GM21360 (cell line): ENCODE results near the gene C12orf43.

Experiments
- ATAC-seq: cut with Tn5 transposase; IDR thresholded peaks from one replicate; pipeline ENCODE4 v1.9.1; 2021; ENCODE audit warnings: mild to moderate bottlenecking, moderate library complexity; ENCODE audit not compliant: unreplicated experiment

Gene C12orf43

DNA sequence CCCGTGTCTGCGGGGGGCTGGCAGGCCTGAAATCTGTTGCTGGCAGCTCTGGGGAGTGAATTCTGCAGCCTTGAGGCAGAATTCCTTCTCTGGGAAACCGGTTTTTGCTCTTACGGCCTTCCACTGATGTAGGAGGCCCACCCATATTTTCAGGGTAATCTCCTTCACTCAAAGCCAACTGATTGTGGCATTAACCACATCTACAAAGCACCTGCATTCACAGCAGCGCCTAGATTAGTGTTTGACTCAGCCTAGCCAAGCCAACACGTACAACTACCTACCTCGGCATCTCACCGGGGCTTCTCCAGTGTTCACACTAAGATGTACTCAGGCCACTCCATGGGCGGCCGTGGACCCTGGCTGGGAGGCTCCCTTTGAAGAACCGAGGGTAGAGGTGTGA lies 15.8 kb downstream of the C12orf43 start:
- no peak for ATAC-seq

DNA sequence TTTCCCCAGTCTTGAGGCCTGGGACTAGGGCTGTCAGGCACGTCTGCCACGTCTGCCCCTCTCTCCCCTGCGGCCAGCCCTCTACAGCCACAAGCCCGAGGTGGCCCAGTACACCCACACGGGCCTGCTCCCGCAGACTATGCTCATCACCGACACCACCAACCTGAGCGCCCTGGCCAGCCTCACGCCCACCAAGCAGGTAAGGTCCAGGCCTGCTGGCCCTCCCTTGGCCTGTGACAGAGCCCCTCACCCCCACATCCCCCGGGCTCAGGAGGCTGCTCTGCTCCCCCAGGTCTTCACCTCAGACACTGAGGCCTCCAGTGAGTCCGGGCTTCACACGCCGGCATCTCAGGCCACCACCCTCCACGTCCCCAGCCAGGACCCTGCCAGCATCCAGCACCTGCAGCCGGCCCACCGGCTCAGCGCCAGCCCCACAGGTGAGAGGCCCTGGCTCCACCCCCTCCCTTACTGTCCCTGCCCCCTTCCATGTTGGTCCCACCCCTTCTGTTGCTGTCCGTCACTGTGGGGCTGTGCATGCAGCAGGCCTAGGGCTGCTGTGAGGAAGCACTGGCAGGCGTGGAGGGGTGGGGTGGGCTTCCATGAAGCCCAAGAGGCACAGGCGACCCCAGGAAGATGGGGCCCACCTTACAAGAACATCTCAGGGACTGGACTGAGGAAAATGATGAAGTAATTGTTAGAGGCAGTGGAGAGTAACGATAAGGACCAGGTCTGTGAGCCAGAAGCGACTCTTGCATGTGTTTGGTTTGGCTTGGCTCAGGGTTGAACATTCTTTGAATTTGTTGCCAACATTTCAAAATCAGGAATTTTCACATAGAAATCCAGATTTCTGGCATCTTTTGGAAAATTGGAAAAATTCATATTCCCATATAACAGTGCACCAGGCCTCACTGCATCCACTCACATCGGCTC lies 16.8 kb downstream of the C12orf43 start:
- ATAC-seq = no peak

DNA sequence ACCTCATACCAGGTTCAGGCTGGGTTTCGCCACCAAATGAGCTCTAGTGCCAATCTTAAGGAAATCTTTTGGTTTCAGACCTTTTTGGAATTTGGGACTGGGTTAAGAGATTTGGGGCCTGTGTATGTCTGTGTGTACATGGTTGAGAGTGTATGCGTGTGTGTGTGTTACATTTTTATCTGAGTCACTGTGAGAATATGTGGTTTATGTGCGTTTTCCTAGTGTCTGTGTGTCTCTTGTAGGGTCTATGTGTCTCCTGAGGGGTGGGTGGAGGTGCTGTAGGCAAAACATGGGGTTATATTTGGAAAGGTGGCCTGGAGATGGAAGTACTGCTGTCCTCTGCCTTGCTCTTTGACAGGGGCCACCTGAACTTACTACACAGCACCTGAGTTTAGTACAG lies 17.9 kb downstream of the C12orf43 start:
- ATAC-seq = no peak

DNA sequence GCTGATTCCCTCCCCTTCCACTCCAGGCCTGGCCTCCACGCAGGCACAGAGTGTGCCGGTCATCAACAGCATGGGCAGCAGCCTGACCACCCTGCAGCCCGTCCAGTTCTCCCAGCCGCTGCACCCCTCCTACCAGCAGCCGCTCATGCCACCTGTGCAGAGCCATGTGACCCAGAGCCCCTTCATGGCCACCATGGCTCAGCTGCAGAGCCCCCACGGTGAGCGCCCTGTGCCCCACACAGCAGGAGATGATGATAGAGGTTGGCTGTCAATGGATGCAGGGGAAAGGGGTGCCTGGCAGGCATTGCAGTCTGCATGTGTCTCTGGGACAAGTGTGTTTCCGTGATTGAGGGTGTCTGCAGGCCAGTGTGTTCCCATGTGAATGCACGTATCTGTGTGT lies 18.8 kb downstream of the C12orf43 start:
- no peak for ATAC-seq

DNA sequence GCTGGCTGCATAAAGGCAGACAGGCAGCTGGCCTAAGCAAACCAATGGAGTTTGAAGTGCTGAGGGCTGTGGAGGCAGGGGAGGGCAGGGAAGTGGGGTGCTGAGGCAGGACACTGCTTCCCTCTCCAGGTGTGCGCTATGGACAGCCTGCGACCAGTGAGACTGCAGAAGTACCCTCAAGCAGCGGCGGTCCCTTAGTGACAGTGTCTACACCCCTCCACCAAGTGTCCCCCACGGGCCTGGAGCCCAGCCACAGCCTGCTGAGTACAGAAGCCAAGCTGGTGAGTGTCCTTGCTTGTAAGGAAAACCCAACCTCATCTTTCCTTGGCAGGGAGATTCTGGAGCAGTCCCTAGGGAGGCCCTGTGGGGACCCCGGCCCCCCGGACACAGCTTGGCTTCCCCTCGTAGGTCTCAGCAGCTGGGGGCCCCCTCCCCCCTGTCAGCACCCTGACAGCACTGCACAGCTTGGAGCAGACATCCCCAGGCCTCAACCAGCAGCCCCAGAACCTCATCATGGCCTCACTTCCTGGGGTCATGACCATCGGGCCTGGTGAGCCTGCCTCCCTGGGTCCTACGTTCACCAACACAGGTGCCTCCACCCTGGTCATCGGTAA lies 20.0 kb downstream of the C12orf43 start:
- ATAC-seq = no peak

DNA sequence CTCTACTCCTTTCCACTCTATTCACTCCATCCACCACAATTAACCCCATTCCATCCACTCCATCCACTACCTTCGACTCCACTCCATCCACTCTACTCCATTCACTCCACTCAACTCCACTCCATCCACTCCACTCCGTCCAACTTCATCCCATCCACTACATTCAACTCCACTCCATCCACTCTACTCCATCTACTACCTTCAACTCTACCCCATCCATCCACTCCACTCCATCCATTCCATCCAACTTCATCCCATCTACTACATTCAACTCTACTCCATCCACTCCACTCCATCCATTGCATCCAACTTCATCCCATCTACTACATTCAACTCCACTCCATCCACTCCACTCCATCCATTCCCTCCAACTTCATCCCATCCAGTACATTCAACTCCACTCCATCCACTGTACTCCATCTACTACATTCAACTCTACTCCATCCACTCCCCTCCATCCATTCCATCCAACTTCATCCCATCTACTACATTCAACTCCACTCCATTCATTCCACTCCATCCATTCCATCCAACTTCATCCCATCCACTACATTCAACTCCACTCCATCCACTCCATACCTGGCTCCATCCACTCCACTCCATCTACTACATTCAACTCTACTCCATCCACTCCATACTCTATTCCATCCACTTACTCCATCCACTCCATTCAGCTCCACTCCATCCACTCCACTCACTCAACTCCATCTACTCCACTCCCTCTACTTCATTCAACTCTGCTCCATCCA lies 21.5 kb downstream of the C12orf43 start:
- no peak for ATAC-seq

DNA sequence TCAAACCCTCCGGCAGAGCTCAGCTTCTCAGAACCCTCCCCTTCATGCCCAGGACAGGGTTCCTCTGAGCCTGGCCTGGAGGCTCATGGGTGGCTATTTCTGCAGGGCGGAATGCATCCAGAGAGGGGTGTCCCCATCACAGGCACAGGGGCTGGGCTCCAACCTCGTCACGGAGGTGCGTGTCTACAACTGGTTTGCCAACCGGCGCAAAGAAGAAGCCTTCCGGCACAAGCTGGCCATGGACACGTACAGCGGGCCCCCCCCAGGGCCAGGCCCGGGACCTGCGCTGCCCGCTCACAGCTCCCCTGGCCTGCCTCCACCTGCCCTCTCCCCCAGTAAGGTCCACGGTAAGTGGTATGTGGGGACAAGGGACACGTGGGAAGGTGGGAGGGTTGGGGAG lies 22.2 kb downstream of the C12orf43 start:
- ATAC-seq = no peak

DNA sequence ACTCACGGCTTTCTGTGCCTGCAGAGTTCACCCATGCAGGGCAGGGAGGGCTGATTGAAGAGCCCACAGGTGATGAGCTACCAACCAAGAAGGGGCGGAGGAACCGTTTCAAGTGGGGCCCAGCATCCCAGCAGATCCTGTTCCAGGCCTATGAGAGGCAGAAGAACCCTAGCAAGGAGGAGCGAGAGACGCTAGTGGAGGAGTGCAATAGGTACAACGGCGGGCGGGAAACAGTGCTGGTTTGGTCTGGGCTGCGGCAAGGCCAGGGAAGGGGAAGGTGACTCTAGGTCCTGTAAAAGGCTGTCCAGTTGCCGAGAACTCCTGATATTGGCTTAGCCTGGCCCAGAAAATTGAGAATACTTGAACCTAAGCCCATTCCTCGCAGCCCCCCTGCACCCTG lies 22.8 kb downstream of the C12orf43 start:
- no peak for ATAC-seq

DNA sequence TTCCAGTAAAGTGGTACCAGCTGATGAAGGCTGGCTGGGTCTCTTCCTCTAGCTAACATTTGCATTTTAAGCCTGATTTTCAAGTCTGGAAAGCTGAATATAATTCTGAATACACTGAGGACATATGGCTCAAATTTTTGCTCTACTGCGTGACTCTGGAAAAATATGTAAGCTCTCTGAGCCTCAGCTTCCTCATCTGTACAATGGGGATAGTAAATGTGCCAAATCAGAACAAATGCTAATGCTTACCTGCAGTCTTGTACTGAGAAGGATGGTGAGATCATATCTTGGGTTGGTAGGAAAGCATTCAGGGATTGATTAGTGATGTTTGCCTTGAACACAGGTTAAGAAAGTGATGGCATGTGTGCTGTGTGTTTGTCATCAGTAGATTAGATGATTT lies 23.3 kb downstream of the C12orf43 start:
- ATAC-seq = no peak

DNA sequence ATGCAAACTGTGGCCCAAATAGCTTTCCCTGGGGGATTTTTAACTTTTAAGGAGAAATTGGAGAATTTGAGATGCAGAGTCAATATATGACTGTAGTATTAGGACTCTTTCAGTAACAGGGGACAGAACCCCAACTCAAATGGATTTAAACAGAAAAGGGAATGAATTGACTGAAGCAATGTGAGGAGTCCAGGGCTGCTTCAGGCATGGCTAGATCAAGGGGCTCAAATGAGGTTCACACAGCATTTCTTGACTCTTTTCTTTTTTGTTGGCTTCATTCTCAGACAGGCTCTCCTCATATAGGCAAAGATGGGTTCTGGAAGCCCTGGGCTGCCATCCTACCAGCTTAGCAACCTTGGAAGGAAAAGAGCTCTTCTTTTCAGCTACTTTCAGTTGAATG lies 24.3 kb downstream of the C12orf43 start:
- ATAC-seq = no peak

DNA sequence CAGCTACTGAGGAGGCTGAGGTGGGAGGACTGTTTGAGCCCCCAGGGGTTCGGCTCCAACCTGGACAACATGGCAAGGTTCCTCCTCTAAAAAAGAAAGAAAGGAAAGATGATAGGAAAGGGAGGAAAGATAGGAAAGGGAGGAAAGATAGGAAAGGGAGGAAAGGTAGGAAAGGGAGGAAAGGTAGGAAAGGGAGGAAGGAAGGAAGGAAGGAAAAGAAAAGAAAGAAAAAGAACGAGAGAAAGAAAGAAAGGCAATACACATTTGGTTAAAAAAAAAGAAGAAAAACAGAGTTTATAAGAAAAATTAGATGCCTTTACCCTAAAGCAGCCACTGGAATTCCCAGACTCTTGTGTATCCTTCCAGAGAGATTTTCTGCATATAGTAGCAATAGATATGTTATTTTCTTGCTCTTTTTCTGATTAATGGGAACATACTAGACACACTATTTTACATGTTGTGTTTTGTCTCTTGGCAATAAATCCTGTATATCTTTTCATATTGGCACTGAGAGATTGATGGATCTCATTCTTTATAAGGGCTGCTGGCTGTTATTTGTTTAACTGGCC lies 25.7 kb downstream of the C12orf43 start:
- ATAC-seq = no peak

DNA sequence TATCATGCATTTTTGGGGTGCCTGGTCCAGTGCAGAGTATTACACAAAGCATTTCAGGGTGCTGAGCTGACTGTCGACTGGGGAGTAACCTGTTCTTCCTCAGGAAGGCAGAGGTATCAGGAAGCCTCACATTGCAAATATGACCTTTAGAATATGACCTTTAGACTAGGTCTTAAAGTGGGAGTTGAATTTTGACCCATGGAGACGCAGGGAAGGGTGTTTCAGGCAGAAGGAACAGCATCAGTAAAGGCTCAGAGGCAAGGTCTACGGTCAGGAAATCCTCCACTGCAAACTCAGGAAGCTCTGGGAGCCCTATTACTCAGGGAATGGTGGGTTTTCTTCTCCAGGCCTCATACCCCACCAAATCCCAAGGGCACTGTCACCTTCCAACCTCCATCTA lies 26.6 kb downstream of the C12orf43 start:
- no peak for ATAC-seq

DNA sequence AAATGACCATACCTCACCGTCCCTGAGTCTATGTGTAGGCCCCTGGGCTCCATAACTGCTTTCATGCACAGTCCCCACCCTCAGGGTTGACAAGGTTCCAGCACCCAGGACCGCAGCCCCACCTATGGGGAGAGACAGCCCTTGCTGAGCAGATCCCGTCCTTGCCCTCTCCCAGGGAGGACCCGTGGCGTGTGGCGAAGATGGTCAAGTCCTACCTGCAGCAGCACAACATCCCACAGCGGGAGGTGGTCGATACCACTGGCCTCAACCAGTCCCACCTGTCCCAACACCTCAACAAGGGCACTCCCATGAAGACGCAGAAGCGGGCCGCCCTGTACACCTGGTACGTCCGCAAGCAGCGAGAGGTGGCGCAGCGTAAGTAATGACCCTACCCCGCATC lies 27.6 kb downstream of the C12orf43 start:
- ATAC-seq = no peak

DNA sequence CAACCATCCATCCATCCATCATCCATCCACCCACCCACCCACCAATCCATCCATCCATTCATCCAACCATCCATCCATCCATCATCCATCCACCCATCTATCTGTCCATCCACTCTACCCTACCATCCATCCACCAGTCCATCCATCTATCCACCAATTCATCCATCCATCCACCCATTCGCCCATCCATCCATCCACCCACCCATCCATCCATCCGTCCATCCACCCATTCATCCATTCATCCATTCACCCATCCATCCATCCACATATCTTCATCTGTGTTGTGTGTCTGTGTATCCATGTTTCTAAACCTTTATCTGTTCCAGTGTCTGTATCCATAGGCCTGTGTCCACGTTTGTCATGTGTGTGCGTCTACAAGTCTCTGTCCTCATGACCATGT lies 28.1 kb downstream of the C12orf43 start:
- no peak for ATAC-seq

DNA sequence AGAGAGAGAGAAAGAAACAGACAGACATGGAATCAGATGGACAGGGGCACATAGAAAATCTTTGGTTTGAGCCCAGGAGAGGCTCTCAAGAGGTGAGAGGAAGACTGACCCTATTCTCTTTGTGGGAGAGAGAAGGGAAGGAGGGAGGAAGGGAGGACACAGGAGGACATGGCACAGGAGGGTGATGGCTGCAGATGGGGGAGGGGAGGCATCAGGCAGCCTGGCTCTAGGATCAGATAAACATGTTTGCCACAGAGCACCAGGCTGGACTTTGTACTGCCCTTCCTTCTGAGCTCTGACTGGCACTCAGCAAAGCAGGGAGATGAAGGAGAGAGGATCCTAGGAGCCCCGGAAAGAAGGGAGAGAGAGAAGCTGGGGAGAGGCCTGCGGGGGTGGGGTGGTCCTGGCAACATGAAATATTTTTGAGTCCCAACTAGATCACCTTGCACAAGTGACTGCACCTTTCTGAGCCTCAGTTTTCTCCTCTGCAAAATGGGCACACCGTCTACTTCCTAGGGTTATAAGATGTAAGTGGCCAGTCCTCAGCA lies 31.9 kb downstream of the C12orf43 start:
- no peak for ATAC-seq

DNA sequence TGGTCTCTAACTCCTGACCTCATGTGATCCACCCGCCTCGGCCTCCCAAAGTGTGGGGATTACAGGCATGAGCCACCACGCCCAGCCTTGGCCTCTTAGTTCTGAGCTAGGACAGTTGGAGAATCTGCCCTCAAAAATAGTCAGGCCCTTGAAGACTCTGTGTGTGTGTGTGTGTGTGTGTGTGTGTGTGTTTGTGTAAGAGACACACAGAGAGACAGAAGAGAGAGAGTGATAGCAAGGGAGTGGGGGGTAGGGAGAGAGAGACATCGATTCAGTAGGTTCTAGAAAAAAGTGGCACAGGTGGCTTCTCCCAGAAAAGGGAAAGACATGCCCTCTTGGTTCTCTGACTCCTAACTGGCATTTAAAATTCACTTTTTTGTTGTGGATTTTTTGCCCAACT lies 32.5 kb downstream of the C12orf43 start:
- ATAC-seq = no peak

DNA sequence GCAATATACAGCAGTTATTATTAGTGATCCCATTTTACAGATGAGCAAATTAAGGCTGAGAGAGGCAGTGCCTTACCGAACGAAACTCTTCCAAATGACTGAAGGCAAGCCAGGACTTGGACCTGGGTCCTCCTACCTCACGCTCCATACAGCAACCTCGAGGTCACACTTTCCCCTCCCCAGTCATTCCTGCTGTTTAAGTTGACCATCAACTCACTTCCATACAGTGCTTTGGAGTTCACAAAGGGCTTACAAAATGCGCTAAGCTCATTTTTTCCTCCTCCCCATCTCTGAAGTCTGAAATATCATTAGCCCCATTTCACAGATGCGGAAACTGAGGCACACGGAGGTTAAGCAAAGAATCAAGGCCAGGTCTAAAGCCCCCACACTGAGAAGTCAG lies 33.6 kb downstream of the C12orf43 start:
- ATAC-seq = no peak

DNA sequence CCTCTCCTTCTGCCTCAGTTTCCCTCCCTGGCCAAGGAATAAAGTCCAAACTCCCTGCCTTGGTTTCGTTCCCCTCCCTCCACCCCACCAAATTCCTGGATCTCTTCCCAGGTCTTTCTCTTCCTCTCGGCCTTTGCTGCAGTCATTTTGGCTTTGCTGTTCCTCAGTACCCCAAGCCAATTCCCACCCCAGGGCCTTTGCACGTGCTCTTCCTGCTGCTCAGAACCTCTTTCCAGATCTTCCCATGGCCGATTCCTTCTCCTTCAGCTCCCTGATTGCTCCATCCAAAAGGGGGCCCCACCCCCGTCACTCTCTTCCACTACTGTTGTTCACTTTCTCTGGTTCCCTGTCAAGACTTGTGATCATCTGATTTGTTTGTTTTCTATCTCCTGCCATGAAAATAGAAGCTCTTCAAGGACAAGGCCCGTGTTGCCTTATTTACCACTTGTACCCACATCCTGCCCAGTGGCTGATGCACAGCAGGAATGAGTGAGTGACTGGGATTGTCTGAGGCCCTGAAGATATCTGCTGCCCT lies 34.8 kb downstream of the C12orf43 start:
- no peak for ATAC-seq

DNA sequence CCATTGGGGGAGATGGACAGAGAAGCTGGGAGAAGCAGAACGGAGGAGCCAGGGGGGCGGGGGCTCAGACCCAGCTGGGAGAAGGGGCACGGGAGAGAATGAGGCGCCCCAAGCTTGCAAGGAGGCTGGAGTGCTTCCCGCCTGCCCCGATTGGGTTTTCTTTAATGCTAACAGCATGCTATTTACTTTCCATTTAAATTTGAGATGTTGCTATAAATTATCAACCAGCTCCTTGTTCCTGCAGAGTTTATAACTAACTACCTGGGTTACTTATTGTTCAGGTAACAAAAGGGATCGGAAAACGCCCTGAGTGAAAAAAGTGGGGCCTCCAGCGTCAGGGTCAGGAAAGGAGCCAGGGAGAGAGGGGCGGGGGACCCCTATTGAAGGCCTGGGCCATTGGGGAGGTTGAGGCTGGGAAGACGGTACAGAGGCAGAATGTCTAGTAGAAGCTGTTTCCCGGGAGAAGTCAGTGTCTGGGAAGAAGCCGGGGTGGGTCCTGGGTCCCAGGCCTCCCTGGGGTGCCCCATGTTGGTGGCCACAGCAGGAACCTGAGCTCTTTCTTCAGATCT lies 35.4 kb downstream of the C12orf43 start:
- ATAC-seq = no peak

DNA sequence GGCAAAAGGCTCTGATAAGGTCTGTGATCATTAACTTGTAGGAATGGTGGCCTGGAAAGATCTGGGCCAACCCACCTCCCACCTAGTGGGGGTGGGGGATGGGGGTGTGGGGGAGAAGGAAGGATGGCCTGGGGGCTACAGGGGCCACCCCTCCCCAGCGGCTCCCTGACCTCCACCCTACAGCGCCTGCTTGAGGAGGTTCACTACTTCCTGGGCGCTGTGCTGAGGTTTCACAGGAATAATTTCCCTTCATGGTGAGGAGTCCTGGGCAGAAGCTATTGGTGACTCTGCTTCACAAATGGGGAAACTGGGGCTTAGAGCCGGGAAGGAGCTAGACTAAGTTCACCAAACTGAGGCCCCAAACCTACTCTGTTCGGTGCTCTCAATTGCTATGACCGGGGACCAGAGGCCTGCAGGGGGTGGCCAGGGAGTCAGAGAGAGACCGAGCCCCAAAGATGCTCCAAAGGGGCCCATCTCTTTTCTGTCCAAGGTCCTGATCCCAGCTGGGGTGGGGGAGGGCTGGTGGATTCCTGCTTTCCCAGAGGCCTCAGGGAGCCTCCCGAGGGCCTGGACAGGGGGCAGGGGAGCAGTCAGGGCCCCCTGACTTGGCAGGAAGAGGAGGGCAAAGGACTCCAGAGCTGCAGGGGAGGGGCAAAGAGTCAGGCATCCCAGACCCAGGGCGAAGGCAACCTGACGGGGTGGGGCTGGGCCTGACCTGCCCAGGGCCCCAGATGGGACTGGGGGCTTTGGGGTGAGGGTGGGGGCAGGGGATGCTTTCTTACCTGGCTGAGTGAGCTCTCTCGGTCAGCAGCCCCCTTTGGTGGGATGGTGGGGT lies 36.2 kb downstream of the C12orf43 start:
- ATAC-seq = no peak
